ENCODE results near the gene GJB2.

GRCh38 chr13:20151612-20152011 lies 41.1 kb downstream of the GJB2 start:
- no peak for TF ChIP-seq CTCF (IDR thresholded peaks at IDR 0.05; ENCODE audit: control extremely low read depth in 1 of 3, insufficient read depth in 1 of 3, low read depth in 1 of 3, low read length in 3 of 3)
- no peak for TF ChIP-seq ZNF274 (IDR thresholded peaks at IDR 0.05; ENCODE audit: borderline replicate concordance, extremely low read depth, low read length)
- no peak for TF ChIP-seq EP300 (IDR thresholded peaks at IDR 0.05; ENCODE audit: borderline replicate concordance in 1 of 2, low read depth in 2 of 2, low read length in 2 of 2)
- no peak for TF ChIP-seq JUND (IDR thresholded peaks at IDR 0.05; ENCODE audit: low read length)
- TF ChIP-seq SP4 (IDR thresholded peaks at IDR 0.05; ENCODE audit: low read length): no peak
- TF ChIP-seq EZH2 (IDR thresholded peaks at IDR 0.05; ENCODE audit: low read depth, low read length, severe bottlenecking): no peak
- no peak for TF ChIP-seq SP1 (IDR thresholded peaks at IDR 0.05; ENCODE audit: low read depth, low read length)
- TF ChIP-seq POLR2A (IDR thresholded peaks at IDR 0.05; ENCODE audit: control extremely low read depth in 1 of 2, low read depth in 2 of 2, low read length in 2 of 2): no peak
- no peak for TF ChIP-seq HDAC6 (IDR thresholded peaks at IDR 0.05; ENCODE audit: low read depth, low read length)
- TF ChIP-seq ATF3 (IDR thresholded peaks at IDR 0.05; ENCODE audit: insufficient read depth, low read depth, low read length): no peak
- no peak for TF ChIP-seq SIX5 (IDR thresholded peaks at IDR 0.05; ENCODE audit: low read depth, low read length)
- TF ChIP-seq TAF1 (IDR thresholded peaks at IDR 0.05; ENCODE audit: low read depth, low read length): no peak
